Frontal cortex (tissue), 4 donors: ENCODE measurements around the gene HPCAL1. TPM values are rescaled to one million over a fixed set of nuclear protein-coding genes. Genes with fewer than 3 reads are reported as not detected.
"Not testable (repeated sequence)": the region's sequence is repeated elsewhere in the genome, so short reads cannot be mapped to it uniquely, and the experiment has no call there.

ENCODE experiments used
- DNase-seq, 2 donors: peaks; one replicate each; pipeline ENCODE4 v3.0.0; 2012; ENCODE audit warnings: low spot score in 2 of 2
- FAIRE-seq: peaks from 2 replicates; lab custom pipeline; 2012; peaks lifted over from hg19 to GRCh38; lab: Jason Lieb, UNC
- total RNA-seq: library from RNA; depleted of rRNA; stranded (reverse); fragments of >200 nt; gene quantifications from one replicate; pipeline ENCODE4 v1.2.3, GENCODE V29; 2014
- donor health status: control.
- donor health status: control.
- donor health status: control.

HPCAL1 gene
- total RNA-seq, 1 donor from 2014 or later: 26.5 TPM

GRCh38 chr2:10447300-10447894 lies 144.7 kb downstream of the HPCAL1 start:
- DNase-seq (no peak), FAIRE-seq (no peak)

- peak; percentile 98 for DNase-seq
- FAIRE-seq: no peak
Measured at GRCh38 chr2:10447895-10448575, 145.3 kb downstream of the HPCAL1 start, which contains the start of gene ODC1. TSS of gene ODC1 (minus strand) at chr2:10448327. CDS start at chr2:10445032, 3,295 bp downstream.

GRCh38 chr2:10448576-10449485 lies 146.1 kb downstream of the HPCAL1 start:
- DNase-seq: no peak
- no peak for FAIRE-seq

- no peak for FAIRE-seq
Measured at GRCh38 chr2:10449486-10449831, 146.8 kb downstream of the HPCAL1 start.

GRCh38 chr2:10449838-10450691 lies 147.4 kb downstream of the HPCAL1 start:
- DNase-seq (no peak), FAIRE-seq (no peak)

More at GRCh38 chr2:10449486-10449831, 146.8 kb downstream of the HPCAL1 start:
- no peak for DNase-seq

GRCh38 chr2:10451819-10452218 lies 149.1 kb downstream of the HPCAL1 start:
- DNase-seq (no peak), FAIRE-seq (no peak)

- DNase-seq: no peak
- no peak for FAIRE-seq
Measured at GRCh38 chr2:10452312-10452711, 149.6 kb downstream of the HPCAL1 start.

- DNase-seq (no peak), FAIRE-seq (no peak)
Measured at GRCh38 chr2:10452956-10453904, 150.5 kb downstream of the HPCAL1 start.

GRCh38 chr2:10453905-10454298 lies 151.2 kb downstream of the HPCAL1 start:
- FAIRE-seq (no peak), DNase-seq (no peak)

GRCh38 chr2:10454505-10454904 lies 151.8 kb downstream of the HPCAL1 start:
- DNase-seq (no peak), FAIRE-seq (no peak)

- DNase-seq, FAIRE-seq: not testable (repeated sequence)
Measured at GRCh38 chr2:10457195-10457594, 154.5 kb downstream of the HPCAL1 start.

GRCh38 chr2:10457846-10458598 lies 155.3 kb downstream of the HPCAL1 start:
- FAIRE-seq (no peak), DNase-seq (no peak)

GRCh38 chr2:10460366-10460796 lies 157.7 kb downstream of the HPCAL1 start:
- FAIRE-seq: no peak
- no peak for DNase-seq

- no peak for DNase-seq
- no peak for FAIRE-seq
Measured at GRCh38 chr2:10462178-10463083, 159.7 kb downstream of the HPCAL1 start.

GRCh38 chr2:10465910-10466309 lies 163.2 kb downstream of the HPCAL1 start:
- FAIRE-seq: no peak
- DNase-seq: no peak

GRCh38 chr2:10466801-10467200 lies 164.1 kb downstream of the HPCAL1 start:
- FAIRE-seq (no peak), DNase-seq (no peak)

GRCh38 chr2:10467401-10467800 lies 164.7 kb downstream of the HPCAL1 start:
- FAIRE-seq (no peak), DNase-seq (no peak)
